ENCODE results near the gene RCOR1. TPM values are rescaled to one million over a fixed set of nuclear protein-coding genes. Genes with fewer than 3 reads are reported as not detected.

RCOR1 gene
- total RNA-seq, 1 experiment from 2014 or later = 34.1 TPM

GRCh38 chr14:102571043-102571442 is 21.4 kb upstream of the RCOR1 start:
- Histone ChIP-seq H3K14ac (ENCODE audit: insufficient read depth, low read length) (no peak overlapping the region), H3K9ac (ENCODE audit: extremely low read depth, insufficient read length, low read length) (no peak overlapping the region), H3K79me2 (ENCODE audit: insufficient read depth, low read length) (no peaks in the 10 kb centered on the region), H2BK20ac (ENCODE audit: low read depth, low read length, poor library complexity, severe bottlenecking) (no peak overlapping the region), H3K9me3 (ENCODE audit: control insufficient read depth, low read depth, low read length) (no peaks in the 10 kb centered on the region), H3K27ac (ENCODE audit: insufficient read length, low read depth, low read length) (no peak overlapping the region), H4K8ac (replicated peaks; ENCODE audit: insufficient read length, low read depth, low read length) (no peak overlapping the region), H2BK5ac (ENCODE audit: insufficient read length, low read length) (no peak overlapping the region), H4K91ac (ENCODE audit: insufficient read length, low read depth, low read length) (no peak overlapping the region), H3K18ac (ENCODE audit: insufficient read length, low read depth, low read length) (no peak overlapping the region), H2AFZ (ENCODE audit: low read length) (no peak overlapping the region), H2BK12ac (ENCODE audit: insufficient read length, low read depth, low read length) (no peak overlapping the region), H3T11ph (ENCODE audit: low read length) (no peak overlapping the region), H2BK120ac (ENCODE audit: low read depth, low read length, poor library complexity, severe bottlenecking) (no peak overlapping the region), H3K23ac (ENCODE audit: insufficient read length, low read depth, low read length) (no peak overlapping the region), H4K20me1 (ENCODE audit: control insufficient read depth, insufficient read depth, insufficient read length) (no peaks in the 10 kb centered on the region), H3K4me1 (ENCODE audit: insufficient read depth, low read length) (no peaks in the 10 kb centered on the region; the same call in 1 of the 2 replicates), H4K5ac (ENCODE audit: insufficient read length, low read depth, low read length) (no peak overlapping the region), H2AK5ac (ENCODE audit: insufficient read length, low read length) (no peak overlapping the region), H3K56ac (ENCODE audit: insufficient read length, low read depth, low read length) (no peak overlapping the region), H3K79me1 (ENCODE audit: insufficient read depth, low read depth, low read length, poor library complexity, severe bottlenecking) (no peaks in the 10 kb centered on the region), H3K4me2 (ENCODE audit: insufficient read depth, insufficient read length, low read length) (no peak overlapping the region), H3K27me3 (ENCODE audit: insufficient read depth, low read length) (no peaks in the 10 kb centered on the region), H2BK15ac (ENCODE audit: low read depth, low read length) (no peak overlapping the region), H3K4ac (ENCODE audit: low read depth, low read length) (no peak overlapping the region), H3K23me2 (ENCODE audit: insufficient read length, low read depth, low read length, poor library complexity, severe bottlenecking) (no peaks in the 10 kb centered on the region)
- no peak for TF ChIP-seq CTCF (conservative IDR thresholded peaks at IDR 0.05)
- Mint-ChIP-seq H3K4me3 (no peak overlapping the region), H3K9me3 (no peaks in the 10 kb centered on the region; a peak in 1 of 5 replicates), H3K4me1 (peaks cover 36 to 43% of the 10 kb centered on the region in 2 experiments), H3K36me3 (ENCODE audit: insufficient read depth in 1 of 3, low read depth in 3 of 3) (no peaks in the 10 kb centered on the region), H3K27me3 (ENCODE audit: low read depth) (no peaks in the 10 kb centered on the region; the same call in 1 of the 2 replicates), H3K27ac (peak overlapping the region in 1 of 3 experiments; percentile 29; a peak in 1 of 7 replicates)
- DNase-seq = no peak
- WGBS (ENCODE audit: extremely low coverage, insufficient read length, low lambda C conversion rate) = no CpG with 5 or more reads among the region's 2 CpGs
